CD4-positive, alpha-beta T cell treated with Interleukin-15 for 4 hours (primary cell): ENCODE measurements around the gene FLOT1.
"Not testable (repeated sequence)": the region's sequence is repeated elsewhere in the genome, so short reads cannot be mapped to it uniquely, and the experiment has no call there.

ENCODE experiments used
- DNase-seq: peaks from one replicate; pipeline ENCODE4 v3.0.0-alpha.2; 2020; ENCODE audit warnings: low spot score

Gene FLOT1

DNA sequence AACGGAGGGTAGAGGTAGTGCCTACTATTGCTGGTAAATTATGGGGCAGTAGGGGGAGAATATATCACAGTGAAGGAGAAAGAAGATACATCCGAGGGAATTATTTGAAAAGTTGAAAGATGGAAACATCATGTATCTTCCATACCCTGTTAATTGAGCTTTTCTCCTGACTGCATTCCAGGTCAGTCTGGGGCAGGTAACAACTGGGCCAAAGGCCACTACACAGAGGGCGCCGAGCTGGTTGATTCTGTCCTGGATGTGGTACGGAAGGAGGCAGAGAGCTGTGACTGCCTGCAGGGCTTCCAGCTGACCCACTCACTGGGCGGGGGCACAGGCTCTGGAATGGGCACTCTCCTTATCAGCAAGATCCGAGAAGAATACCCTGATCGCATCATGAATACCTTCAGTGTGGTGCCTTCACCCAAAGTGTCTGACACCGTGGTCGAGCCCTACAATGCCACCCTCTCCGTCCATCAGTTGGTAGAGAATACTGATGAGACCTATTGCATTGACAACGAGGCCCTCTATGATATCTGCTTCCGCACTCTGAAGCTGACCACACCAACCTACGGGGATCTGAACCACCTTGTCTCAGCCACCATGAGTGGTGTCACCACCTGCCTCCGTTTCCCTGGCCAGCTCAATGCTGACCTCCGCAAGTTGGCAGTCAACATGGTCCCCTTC is 19.2 kb downstream of the FLOT1 start:
- not testable (repeated sequence) for DNase-seq

GRCh38 chr6:30722280-30723112 is 20.0 kb downstream of the FLOT1 start:
- DNase-seq: peak; percentile 86

- not testable (repeated sequence) for DNase-seq
Measured at GRCh38 chr6:30722025-30722279, 20.5 kb downstream of the FLOT1 start.

- peak; percentile 95 for DNase-seq
Measured at GRCh38 chr6:30721198-30722024, 21.1 kb downstream of the FLOT1 start.

GRCh38 chr6:30720738-30721197 is 21.7 kb downstream of the FLOT1 start:
- DNase-seq: peak; percentile 45

DNA sequence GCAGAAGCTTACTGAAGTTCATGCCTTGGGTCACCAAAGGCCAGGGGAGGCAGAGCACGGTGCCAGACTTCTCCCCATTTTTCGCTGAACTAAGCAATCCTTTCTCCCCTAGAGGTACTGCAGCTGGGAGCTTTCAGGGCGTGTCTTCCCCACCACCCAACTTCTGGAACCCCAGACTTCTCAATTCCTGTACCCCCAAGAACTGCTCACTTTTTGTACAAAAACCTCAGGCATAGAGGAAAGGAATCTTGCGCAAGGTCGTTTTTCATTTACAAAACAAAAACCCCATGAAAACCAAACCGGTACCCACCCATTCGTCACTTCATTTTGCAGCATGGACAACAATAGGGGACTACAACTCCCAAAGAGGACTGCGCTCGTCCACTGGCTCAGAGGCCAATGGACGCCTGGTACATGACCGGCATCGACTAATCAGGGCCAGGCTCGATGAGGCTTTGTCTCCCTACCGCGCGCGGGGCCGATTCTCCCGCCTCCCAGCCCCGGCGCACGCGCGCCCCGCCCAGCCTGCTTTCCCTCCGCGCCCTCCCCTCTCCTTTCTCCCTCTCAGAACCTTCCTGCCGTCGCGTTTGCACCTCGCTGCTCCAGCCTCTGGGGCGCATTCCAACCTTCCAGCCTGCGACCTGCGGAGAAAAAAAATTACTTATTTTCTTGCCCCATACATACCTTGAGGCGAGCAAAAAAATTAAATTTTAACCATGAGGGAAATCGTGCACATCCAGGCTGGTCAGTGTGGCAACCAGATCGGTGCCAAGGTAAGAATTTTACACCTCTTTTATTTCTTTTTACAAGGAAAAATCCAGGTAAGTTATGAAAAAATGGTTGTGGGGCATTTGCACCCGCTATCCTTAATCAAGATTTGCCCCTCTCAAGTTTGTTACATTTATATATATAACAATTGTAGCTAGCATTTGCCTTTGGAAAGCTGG is 22.4 kb downstream of the FLOT1 start, which contains the start of gene TUBB:
Gene TUBB (plus strand): TSS at position 562 of the 947 bp plus-strand sequence. CDS start 155 bp downstream, at position 717.
- peak; percentile 96 for DNase-seq

GRCh38 chr6:30719356-30719755 is 23.1 kb downstream of the FLOT1 start:
- no peak for DNase-seq

GRCh38 chr6:30717845-30718720 is 24.4 kb downstream of the FLOT1 start:
- not testable (repeated sequence) for DNase-seq

GRCh38 chr6:30717129-30717844 is 25.2 kb downstream of the FLOT1 start, which contains the start of gene MDC1:
TSS of gene MDC1 (minus strand) at chr6:30717281. CDS start at chr6:30715175, 2,106 bp downstream.
- DNase-seq: peak; percentile 100

- DNase-seq: no peak
Measured at GRCh38 chr6:30716879-30717128, 25.7 kb downstream of the FLOT1 start.

DNA sequence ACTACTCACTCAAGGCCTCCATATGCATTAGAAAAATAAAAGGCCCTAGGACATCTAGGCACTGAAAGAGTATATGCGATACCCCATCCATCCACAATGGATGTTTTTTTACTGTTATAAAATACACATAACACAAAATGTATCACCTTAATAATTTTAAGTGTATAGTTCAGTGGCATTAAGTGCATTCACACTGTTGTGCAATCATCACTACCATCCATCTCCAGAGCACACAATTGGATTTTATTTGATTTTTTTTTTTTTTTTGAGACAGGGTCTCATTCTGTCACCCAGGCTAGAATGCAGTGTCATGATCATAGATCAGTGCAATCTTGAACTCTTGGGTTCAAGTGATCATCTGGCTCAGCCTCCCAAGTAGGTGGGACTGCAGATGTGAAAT is 28.2 kb downstream of the FLOT1 start:
- no peak for DNase-seq

- DNase-seq: no peak
Measured at GRCh38 chr6:30712441-30712945, 30.0 kb downstream of the FLOT1 start.

GRCh38 chr6:30711758-30712380 is 30.6 kb downstream of the FLOT1 start:
- DNase-seq: no peak

GRCh38 chr6:30709101-30709868 is 33.2 kb downstream of the FLOT1 start:
- DNase-seq: no peak

DNA sequence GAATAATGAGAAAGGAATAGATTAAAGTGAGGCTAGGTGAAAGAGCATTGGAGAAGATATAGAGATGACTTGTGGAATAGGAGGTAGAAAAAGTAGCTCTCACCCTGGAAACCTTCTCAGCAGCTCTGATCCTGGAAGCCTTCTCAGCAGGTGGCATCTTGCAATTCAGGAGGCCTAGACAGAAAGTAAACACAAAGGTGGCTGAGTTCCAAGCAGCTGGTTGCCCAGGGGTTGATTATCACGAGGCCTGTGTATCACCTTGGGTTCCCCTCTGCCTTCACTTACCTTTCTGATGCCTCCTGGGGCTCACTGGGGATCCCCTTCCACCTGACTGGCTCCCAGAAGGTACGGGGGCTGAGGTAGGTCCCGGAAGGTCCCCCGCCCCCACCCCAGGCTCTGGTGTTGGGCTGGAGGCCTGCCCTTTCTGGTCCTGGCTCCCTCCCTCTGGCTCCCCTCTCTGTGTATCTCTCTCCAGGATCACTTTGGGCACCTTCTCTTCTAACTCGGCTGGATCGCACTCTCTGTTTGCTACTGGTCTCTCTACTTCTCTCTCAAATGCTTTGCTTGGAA is 35.1 kb downstream of the FLOT1 start:
- DNase-seq: no peak

DNA sequence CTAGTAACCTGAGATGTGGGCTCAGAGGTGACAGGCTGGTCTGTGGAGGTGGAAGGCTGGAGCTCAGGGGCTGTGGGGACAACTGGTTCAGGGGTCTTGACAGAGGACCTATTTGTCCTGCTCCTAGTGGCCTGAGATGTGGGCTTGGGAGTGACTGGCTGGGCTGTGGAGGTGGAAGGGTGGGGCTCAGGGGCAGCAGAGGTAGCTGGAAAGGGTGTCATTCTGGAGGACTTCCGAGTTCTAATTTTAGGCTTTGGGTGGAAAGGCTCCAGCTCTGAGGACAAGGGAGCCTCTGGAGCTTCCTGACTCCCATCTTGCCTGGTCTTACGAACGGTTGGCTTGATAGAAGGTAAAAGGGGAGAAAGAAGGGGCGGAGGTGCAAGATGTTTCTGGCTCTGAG is 36.9 kb downstream of the FLOT1 start:
- DNase-seq: no peak

DNA sequence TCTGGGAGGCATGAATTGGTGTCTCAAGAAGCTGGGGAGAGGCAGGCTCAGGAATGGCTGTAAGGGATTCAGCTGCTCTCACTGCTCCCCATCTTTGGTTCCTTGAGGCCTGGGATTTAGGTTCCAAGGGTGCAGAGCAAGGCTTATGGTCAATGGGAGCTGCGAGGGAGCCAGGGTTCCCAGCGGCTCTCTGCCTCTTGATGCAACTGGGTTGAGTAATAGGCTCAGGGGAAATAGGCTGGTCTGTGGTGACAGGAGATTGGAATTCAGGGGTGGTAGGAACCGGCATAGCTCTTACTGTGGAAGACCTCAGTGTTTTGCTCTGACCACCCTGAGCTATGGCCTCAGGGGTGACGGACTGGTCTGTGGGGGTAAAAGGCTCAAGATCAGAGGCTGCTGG is 38.7 kb downstream of the FLOT1 start:
- no peak for DNase-seq

DNA sequence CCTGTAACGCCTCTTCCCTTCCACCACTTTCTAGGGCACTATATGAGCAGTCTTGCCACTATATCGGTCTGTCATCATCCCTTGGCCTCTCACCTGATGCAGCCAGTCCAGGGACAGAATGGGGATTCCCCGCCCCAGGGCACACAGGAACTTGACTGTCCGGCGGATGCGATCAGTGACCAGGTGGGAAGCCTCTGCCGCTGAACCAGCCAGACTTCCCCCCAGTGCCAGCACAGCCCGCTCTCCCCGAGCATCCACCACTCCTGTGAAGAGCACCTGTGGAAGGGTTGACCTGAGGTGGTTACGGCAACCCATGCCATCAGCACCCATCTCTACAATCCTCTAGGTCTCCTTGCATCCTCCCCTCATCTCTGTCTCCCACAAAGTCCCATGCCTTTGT is 39.5 kb downstream of the FLOT1 start:
- DNase-seq: no peak
